GM23248 (cell line): Measurements from ENCODE around the gene ERVV-1. TPM values are rescaled to one million over a fixed set of nuclear protein-coding genes. Genes with fewer than 3 reads are reported as not detected.

ENCODE experiments used
- DNase-seq: peaks from one replicate; pipeline ENCODE4 v3.0.0-alpha.2; 2015
- H2AFZ ChIP-seq: fragments of 200-600 bp; sonication (generic); 2 replicates; pipeline ENCODE4 v1.6.1; 2016; ENCODE audit warnings: antibody characterized with exemption
- H3F3A ChIP-seq: fragments of 200-600 bp; sonication (generic); 2 replicates; pipeline ENCODE4 v1.6.1; 2016; ENCODE audit warnings: mild to moderate bottlenecking, antibody characterized with exemption, mixed run types; ENCODE audit not compliant: insufficient read depth
- H3K27ac ChIP-seq: fragments of 200-600 bp; sonication (generic); 2 replicates; pipeline ENCODE4 v1.5.1; 2016; ENCODE audit warnings: mild to moderate bottlenecking
- H3K27me3 ChIP-seq: fragments of 200-600 bp; sonication (generic); replicated peaks from 2 replicates; pipeline ENCODE4 v1.6.1; 2016; ENCODE audit warnings: mild to moderate bottlenecking; ENCODE audit not compliant: insufficient read depth
- H3K36me3 ChIP-seq: fragments of 200-600 bp; sonication (generic); 2 replicates; pipeline ENCODE4 v1.6.1; 2016; ENCODE audit warnings: low read depth, mild to moderate bottlenecking
- H3K4me1 ChIP-seq: fragments of 200-600 bp; sonication (generic); 2 replicates; pipeline ENCODE4 v1.6.1; 2016; ENCODE audit warnings: mild to moderate bottlenecking; ENCODE audit not compliant: insufficient read depth
- H3K4me2 ChIP-seq: fragments of 200-600 bp; sonication (generic); one replicate; pipeline ENCODE4 v1.6.1; 2016; ENCODE audit warnings: mild to moderate bottlenecking; ENCODE audit not compliant: unreplicated experiment
- H3K4me3 ChIP-seq: fragments of 200-600 bp; sonication (generic); 2 replicates; pipeline ENCODE4 v1.5.1; 2016; ENCODE audit warnings: mild to moderate bottlenecking
- H3K79me2 ChIP-seq: fragments of 200-600 bp; sonication (generic); 2 replicates; pipeline ENCODE4 v1.6.1; 2016; ENCODE audit warnings: mild to moderate bottlenecking; ENCODE audit not compliant: insufficient read depth
- H3K9ac ChIP-seq: fragments of 200-600 bp; sonication (generic); 2 replicates; pipeline ENCODE4 v1.6.1; 2016; ENCODE audit warnings: mild to moderate bottlenecking
- H3K9me2 ChIP-seq: fragments of 200-600 bp; sonication (generic); 2 replicates; pipeline ENCODE4 v1.6.1; 2016; ENCODE audit warnings: mixed run types, mild to moderate bottlenecking, moderate library complexity; ENCODE audit not compliant: insufficient read depth
- H3K9me3 ChIP-seq: fragments of 200-600 bp; sonication (generic); one replicate; pipeline ENCODE4 v1.6.1; 2017; ENCODE audit warnings: low read depth
- H4K20me1 ChIP-seq: fragments of 200-600 bp; sonication (generic); 2 replicates; pipeline ENCODE4 v1.6.0; 2016; ENCODE audit not compliant: insufficient read depth
- EZH2 ChIP-seq: fragments of 200-600 bp; sonication (generic); IDR thresholded peaks from 2 replicates; pipeline ENCODE4 v1.6.1; 2018; ENCODE audit warnings: antibody characterized with exemption, mild to moderate bottlenecking; ENCODE audit not compliant: insufficient read depth, poor library complexity, severe bottlenecking
- EZH2phosphoT487 ChIP-seq: fragments of 200-600 bp; sonication (generic); IDR thresholded peaks from 2 replicates; pipeline ENCODE4 v1.6.1; 2018; ENCODE audit warnings: antibody characterized with exemption, moderate library complexity, mild to moderate bottlenecking, low read depth; ENCODE audit not compliant: insufficient read depth
- WGBS, 2 experiments: methylation state at CpG; one replicate each; pipeline ENCODE4 v1.1.6; 2015 to 2017; ENCODE audit warnings: low lambda C conversion rate in 2 of 2, low coverage in 1 of 2; ENCODE audit errors: missing lambda C conversion rate in 2 of 2; 5-methylcytosine and 5-hydroxymethylcytosine counted together
- in situ Hi-C: fragments of 300-500 bp; cut with MboI; formaldehyde crosslinking; loops from 2 replicates; pipeline ENCODE4 v1.15.0; 2020
- polyA plus RNA-seq: library from polyadenylated mRNA; unstranded; fragments of >200 nt; fragmentation: Nextera tagmentation; extraction: Ambion mirVana; gene quantifications from 2 replicates; pipeline ENCODE4 v1.2.1, GENCODE V29; 2016
- total RNA-seq: library from RNA; depleted of rRNA; stranded (reverse); fragments of >200 nt; shearing (Covaris generic); gene quantifications from 2 replicates; pipeline ENCODE4 v1.2.3, GENCODE V29; 2014

Gene ERVV-1
- total and polyA plus RNA-seq, 2 experiments from 2014 or later, result not detected

GRCh38 chr19:52993342-52994178 lies 20.2 kb upstream of the ERVV-1 start:
- no peaks in the 10 kb centered on the region for H3K9me2 ChIP-seq
- WGBS, 2 experiments, result 1 to 2% methylated on average over 32 to 50 of the region's 50 CpGs
- H3K27me3 ChIP-seq, result no peaks in the 10 kb centered on the region
- H3F3A ChIP-seq, result peaks cover 9% of the 10 kb centered on the region; the same call in 1 of the 2 replicates
- H3K27ac ChIP-seq, result peak overlapping the region; percentile 1; the same call in 1 of the 2 replicates
- peaks cover 20% of the 10 kb centered on the region for H3K4me1 ChIP-seq
- in situ Hi-C loops, result no loop called here
- H3K9ac ChIP-seq, result peak overlapping the region; percentile 66
- H2AFZ ChIP-seq, result peak overlapping the region; percentile 88
- DNase-seq, result peak; percentile 91
- H3K4me3 ChIP-seq, result peak overlapping the region; percentile 82
- H4K20me1 ChIP-seq, result no peaks in the 10 kb centered on the region
- H3K36me3 ChIP-seq, result no peaks in the 10 kb centered on the region
- no peaks in the 10 kb centered on the region for H3K79me2 ChIP-seq
- H3K4me2 ChIP-seq, result peak overlapping the region; percentile 89
- TF ChIP-seq EZH2 (no peak), EZH2phosphoT487 (no peak)
- H3K9me3 ChIP-seq, result no peaks in the 10 kb centered on the region

GRCh38 chr19:52995711-52996110 lies 18.0 kb upstream of the ERVV-1 start:
- peaks cover 20% of the 10 kb centered on the region for H3K4me1 ChIP-seq
- WGBS, 2 experiments, result 88 to 89% methylated on average over 7 of the region's 7 CpGs
- in situ Hi-C loops, result no loop called here
- H3F3A ChIP-seq, result peaks cover 9% of the 10 kb centered on the region; the same call in 1 of the 2 replicates
- no peak overlapping the region for H3K27ac ChIP-seq
- H3K4me2 ChIP-seq, result no peak overlapping the region
- no peak overlapping the region for H3K9ac ChIP-seq
- no peaks in the 10 kb centered on the region for H3K9me2 ChIP-seq
- H2AFZ ChIP-seq, result no peak overlapping the region
- DNase-seq, result no peak
- TF ChIP-seq EZH2phosphoT487 (no peak), EZH2 (no peak)
- no peaks in the 10 kb centered on the region for H4K20me1 ChIP-seq
- H3K79me2 ChIP-seq, result no peaks in the 10 kb centered on the region
- H3K27me3 ChIP-seq, result no peaks in the 10 kb centered on the region
- H3K9me3 ChIP-seq, result no peaks in the 10 kb centered on the region
- no peaks in the 10 kb centered on the region for H3K36me3 ChIP-seq
- H3K4me3 ChIP-seq, result no peak overlapping the region

DNA sequence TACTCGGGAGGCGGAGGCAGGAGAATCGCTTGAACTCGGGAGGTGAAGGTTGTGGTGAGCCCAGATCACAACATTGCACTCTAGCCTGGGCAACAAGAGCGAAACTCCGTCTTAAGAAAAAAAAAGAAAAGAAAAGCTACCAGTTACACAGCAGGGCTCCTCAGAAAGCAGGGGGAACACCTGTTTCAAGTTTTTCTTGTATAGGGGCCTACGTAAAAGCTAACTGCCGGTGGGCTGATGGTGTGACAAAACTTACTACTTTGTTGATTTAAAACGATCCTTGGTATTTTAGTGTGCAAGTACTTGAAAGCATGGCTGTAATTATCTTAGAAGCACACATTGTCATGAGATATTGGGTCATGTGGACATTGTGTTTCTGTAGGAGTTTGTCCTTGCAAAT lies 15.7 kb upstream of the ERVV-1 start:
- Histone ChIP-seq H3K9ac (no peak overlapping the region), H4K20me1 (no peaks in the 10 kb centered on the region), H3K9me2 (no peaks in the 10 kb centered on the region), H3K4me1 (0 out of 2 replicates have a peak, but pooled peaks cover 3% of the 10 kb centered on the region), H2AFZ (no peak overlapping the region), H3K79me2 (no peaks in the 10 kb centered on the region), H3K27ac (no peak overlapping the region), H3K9me3 (no peaks in the 10 kb centered on the region), H3K27me3 (no peaks in the 10 kb centered on the region), H3K4me3 (no peak overlapping the region), H3K4me2 (no peak overlapping the region), H3K36me3 (no peaks in the 10 kb centered on the region), H3F3A (0 out of 2 replicates have a peak, but pooled peaks cover 2% of the 10 kb centered on the region)
- in situ Hi-C loops, result no loop called here
- WGBS, 2 experiments, result 42 to 51% methylated on average over 9 of the region's 9 CpGs
- DNase-seq, result no peak
- TF ChIP-seq EZH2phosphoT487, result no peak

DNA sequence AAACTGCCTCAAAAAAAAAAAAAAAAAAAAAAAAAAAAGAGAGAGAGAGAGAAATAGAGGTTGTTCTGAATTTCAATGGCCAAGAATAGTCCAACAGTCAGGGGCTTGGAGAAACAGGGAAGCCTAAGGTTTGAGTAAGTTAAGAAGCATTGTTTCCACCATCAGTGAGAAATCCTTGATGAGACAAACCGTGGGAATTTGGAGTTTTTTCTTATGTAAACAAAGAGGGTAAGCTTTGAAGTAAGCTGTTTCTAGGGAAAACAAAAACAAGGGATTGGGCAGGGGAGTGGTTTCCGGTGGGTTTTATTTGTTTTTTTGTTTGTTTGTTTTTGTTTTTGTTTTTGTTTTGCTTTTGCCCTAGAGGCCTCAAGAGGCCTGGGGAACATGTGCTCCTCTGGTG lies 11.2 kb upstream of the ERVV-1 start:
- H3K27me3 ChIP-seq, result no peaks in the 10 kb centered on the region
- peak; percentile 2 for DNase-seq
- no peak overlapping the region for H2AFZ ChIP-seq
- H3K27ac ChIP-seq, result no peak overlapping the region
- H3K9me3 ChIP-seq, result no peaks in the 10 kb centered on the region
- no peaks in the 10 kb centered on the region for H3K4me1 ChIP-seq
- H3K36me3 ChIP-seq, result no peaks in the 10 kb centered on the region
- TF ChIP-seq EZH2phosphoT487 (no peak), EZH2 (no peak)
- no peak overlapping the region for H3K4me2 ChIP-seq
- in situ Hi-C loops, result no loop called here
- H3K9me2 ChIP-seq, result no peaks in the 10 kb centered on the region
- WGBS, 2 experiments, result 0 to 6% methylated on average over 2 of the region's 2 CpGs
- H3K4me3 ChIP-seq, result no peak overlapping the region
- H3K9ac ChIP-seq, result no peak overlapping the region
- no peaks in the 10 kb centered on the region for H3K79me2 ChIP-seq
- H4K20me1 ChIP-seq, result no peaks in the 10 kb centered on the region
- H3F3A ChIP-seq, result no peaks in the 10 kb centered on the region
